Measurements from ENCODE around the gene TAPBP. TPM values are rescaled to one million over a fixed set of nuclear protein-coding genes. Genes with fewer than 3 reads are reported as not detected.

TAPBP gene
- polyA plus RNA-seq, 2 of the 4 experiments (the other 2 are of a cell fraction): 16.8 to 37.5 TPM

DNA sequence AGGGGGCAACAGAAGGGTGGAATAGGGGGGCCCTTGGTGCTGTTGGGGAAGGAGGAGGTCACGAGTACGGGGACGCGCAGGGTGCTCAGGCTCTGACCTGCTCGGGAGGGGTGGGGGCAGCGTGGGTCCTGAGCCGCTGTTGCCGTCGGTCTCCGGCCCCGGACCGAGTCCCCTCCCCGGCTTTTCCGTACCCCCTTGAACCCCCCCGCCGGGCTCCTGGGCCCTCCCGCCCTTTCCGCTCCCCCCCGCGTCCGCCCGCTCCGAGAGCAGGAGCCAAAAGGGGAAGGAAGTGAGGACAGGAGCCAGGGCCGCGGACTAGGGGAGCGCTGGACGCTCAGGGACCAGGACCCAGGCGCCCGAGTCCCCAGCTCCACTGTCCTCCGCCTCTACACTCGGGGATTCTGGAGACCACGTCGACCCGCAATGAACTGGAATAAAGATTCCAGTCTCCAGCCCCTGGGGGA lies 15.1 kb downstream of the TAPBP start, which contains the start of gene RGL2:
Gene RGL2 (minus strand): TSS at position 170 of the 464 bp plus-strand sequence. CDS start 332 bp downstream, outside the sequence.
- TF ChIP-seq, protein P1, sequence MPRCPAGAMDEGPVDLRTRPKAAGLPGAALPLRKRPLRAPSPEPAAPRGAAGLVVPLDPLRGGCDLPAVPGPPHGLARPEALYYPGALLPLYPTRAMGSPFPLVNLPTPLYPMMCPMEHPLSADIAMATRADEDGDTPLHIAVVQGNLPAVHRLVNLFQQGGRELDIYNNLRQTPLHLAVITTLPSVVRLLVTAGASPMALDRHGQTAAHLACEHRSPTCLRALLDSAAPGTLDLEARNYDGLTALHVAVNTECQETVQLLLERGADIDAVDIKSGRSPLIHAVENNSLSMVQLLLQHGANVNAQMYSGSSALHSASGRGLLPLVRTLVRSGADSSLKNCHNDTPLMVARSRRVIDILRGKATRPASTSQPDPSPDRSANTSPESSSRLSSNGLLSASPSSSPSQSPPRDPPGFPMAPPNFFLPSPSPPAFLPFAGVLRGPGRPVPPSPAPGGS (IDR thresholded peaks at IDR 0.05): no peak
- no peak for TF ChIP-seq HEYL (CRISPR knock-in tag; IDR thresholded peaks at IDR 0.05)
- TF ChIP-seq, protein P2, sequence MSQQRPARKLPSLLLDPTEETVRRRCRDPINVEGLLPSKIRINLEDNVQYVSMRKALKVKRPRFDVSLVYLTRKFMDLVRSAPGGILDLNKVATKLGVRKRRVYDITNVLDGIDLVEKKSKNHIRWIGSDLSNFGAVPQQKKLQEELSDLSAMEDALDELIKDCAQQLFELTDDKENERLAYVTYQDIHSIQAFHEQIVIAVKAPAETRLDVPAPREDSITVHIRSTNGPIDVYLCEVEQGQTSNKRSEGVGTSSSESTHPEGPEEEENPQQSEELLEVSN (IDR thresholded peaks at IDR 0.05; ENCODE audit: borderline replicate concordance, low read depth): no peak
- 0% methylated on average over 10 of the region's 34 CpGs for WGBS (ENCODE audit: missing lambda C conversion rate)
- ATAC-seq (peak; percentile 33 to 54), DNase-seq (ENCODE audit: low read depth in 1 of 2, low spot score in 1 of 2) (peak in 1 of 2 experiments; percentile 40), FAIRE-seq (no peak)
- Histone ChIP-seq H3K4me2 (peak within 1 kb of the TSS; percentile 86), H3K9me3 (no peaks in the 10 kb centered on the region), H3K27ac (peak within 1 kb of the TSS; percentile 72 to 98), H3K4me3 (peak within 1 kb of the TSS; percentile 53), H3K4me1 (peaks cover 4% of the 10 kb centered on the region; the same call in 1 of the 3 replicates)
- ChIA-PET POLR2A (interaction anchor here (0.7 to 1.6 kb wide), 9 partner anchors 10 to 327 kb away, joined by 3 to 20 read pairs (median 3); partner anchors contain the start of genes PFDN6, RPS18, VPS52 and WDR46), CTCF (interaction anchor here (0.9 to 3.8 kb wide), 8 partner anchors 8 to 108 kb away, joined by 3 to 40 read pairs (median 7); partner anchors contain the start of genes B3GALT4, PFDN6, RPS18 and TAPBP)

DNA sequence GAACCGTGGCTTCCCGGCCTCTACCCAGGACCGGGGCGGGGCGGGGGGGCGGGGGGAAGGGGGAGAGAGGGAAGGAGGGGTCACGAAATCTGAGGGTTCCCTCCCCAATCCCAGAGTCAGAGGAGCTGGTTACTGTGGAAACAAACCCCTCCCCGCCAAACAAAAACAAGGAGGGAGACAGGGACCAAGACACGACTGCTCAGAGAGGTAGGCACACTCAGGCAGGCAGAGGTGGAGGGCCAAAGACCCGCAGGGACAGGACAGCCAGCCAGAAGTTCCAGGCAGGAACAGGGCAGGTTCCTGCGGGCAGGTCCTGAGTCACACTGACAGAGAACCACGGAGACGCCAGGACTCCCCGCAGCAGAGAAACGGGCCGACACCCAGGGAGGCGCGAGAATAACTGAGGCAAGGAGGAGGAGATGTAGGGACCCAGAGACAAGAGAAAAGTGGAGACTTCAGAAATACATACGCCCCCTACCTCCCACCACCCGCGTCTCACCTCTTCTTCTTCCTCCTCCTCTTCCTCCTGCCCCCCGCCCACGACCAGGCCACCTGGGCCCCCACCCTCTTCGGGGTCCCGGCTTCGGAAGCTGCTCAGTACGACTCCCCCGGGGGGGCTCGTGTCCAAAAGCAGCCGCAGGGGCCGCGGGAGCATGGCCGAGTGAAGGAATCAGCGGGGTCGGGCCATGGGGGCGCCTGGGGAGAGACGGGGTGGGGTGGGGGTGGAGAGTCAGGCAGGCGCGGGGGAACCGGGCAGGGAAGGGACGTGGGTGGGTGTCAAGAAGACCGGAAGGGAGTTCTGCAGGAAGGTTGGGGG lies 15.7 kb downstream of the TAPBP start:
- H3K27ac ChIP-seq: peak overlapping the region; percentile 72 to 98
- peak overlapping the region; percentile 53 for H3K4me3 ChIP-seq
- CTCF ChIA-PET: interaction anchor here (1.3 to 3.8 kb wide), 4 partner anchors 9 to 17 kb away, joined by 3 to 40 read pairs (median 12); partner anchors contain the start of genes PFDN6, TAPBP and WDR46
- H3K9me3 ChIP-seq: no peaks in the 10 kb centered on the region
- peak; percentile 76 to 81 for DNase-seq (ENCODE audit: low read depth in 1 of 2, low spot score in 1 of 2)
- FAIRE-seq: no peak
- H3K4me2 ChIP-seq: peak overlapping the region; percentile 86
- POLR2A ChIA-PET: interaction anchor here (0.7 to 1.6 kb wide), 5 partner anchors 9 to 27 kb away, joined by 3 to 20 read pairs (median 4); partner anchors contain the start of genes B3GALT4, PFDN6, RPS18 and VPS52
- WGBS (ENCODE audit: missing lambda C conversion rate): 3% methylated on average over 16 of the region's 42 CpGs
- ATAC-seq: peak; percentile 54 to 75
- TF ChIP-seq REST (IDR thresholded peaks at IDR 0.05) (no peak), HEYL (CRISPR knock-in tag; IDR thresholded peaks at IDR 0.05) (no peak), HOXB13 (CRISPR knock-in tag; IDR thresholded peaks at IDR 0.05; ENCODE audit: low read depth) (no peak), KDM5A (IDR thresholded peaks at IDR 0.05) (no peak), MAX (IDR thresholded peaks at IDR 0.05) (no peak; the same call in 1 of the 2 replicates), HES2 (IDR thresholded peaks at IDR 0.05) (no peak), ZFP36 (IDR thresholded peaks at IDR 0.05; ENCODE audit: borderline replicate concordance, partially characterized antibody) (no peak), ATOH8 (CRISPR knock-in tag; IDR thresholded peaks at IDR 0.05; ENCODE audit: low read depth) (no peak), CHD4 (IDR thresholded peaks at IDR 0.05; ENCODE audit: borderline replicate concordance) (no peak), POLR2A (IDR thresholded peaks at IDR 0.05; ENCODE audit: low read length) (no peak), TFCP2L1 (CRISPR knock-in tag; IDR thresholded peaks at IDR 0.05) (no peak), GATA3 (IDR thresholded peaks at IDR 0.05; ENCODE audit: borderline replicate concordance) (no peak), SREBF2 (IDR thresholded peaks at IDR 0.05) (no peak)
- H3K4me1 ChIP-seq: peaks cover 4% of the 10 kb centered on the region; the same call in 1 of the 3 replicates
